ENCODE results near the gene SYNE2. TPM values are rescaled to one million over a fixed set of nuclear protein-coding genes. Genes with fewer than 3 reads are reported as not detected.

Gene SYNE2
- total and polyA plus RNA-seq, 2 donors from 2014 or later, result 65.9 to 461 TPM

- Histone ChIP-seq H3K4me1 (ENCODE audit: control insufficient read depth in 2 of 3, insufficient read depth in 2 of 3, low read depth in 1 of 3, low read length in 3 of 3) (no peaks in the 10 kb centered on the region), H3K4me3 (ENCODE audit: low read length in 3 of 3) (no peak overlapping the region), H3K9ac (ENCODE audit: low read length in 3 of 3) (no peak overlapping the region), H3K27me3 (ENCODE audit: control insufficient read depth, insufficient read depth, low read length) (no peaks in the 10 kb centered on the region), H3K27ac (ENCODE audit: low read depth in 2 of 2, low read length in 2 of 2) (no peak overlapping the region), H3K36me3 (ENCODE audit: control insufficient read depth in 2 of 3, insufficient read depth in 3 of 3, low read length in 3 of 3) (peaks cover 2 to 39% (median 14%) of the 10 kb centered on the region in 3 donors), H3K9me3 (ENCODE audit: control insufficient read depth in 2 of 3, insufficient read depth in 1 of 3, low read length in 3 of 3) (no peaks in the 10 kb centered on the region)
- DNase-seq, result no peak
- FAIRE-seq, result no peak
- no peak for TF ChIP-seq CTCF (IDR thresholded peaks at IDR 0.05; ENCODE audit: borderline replicate concordance, extremely low read depth, insufficient read depth)
- intact Hi-C loops (cut with DNase I), result no loop called here
Measured at GRCh38 chr14:64053694-64054669, 201.2 kb downstream of the SYNE2 start.

- FAIRE-seq, result no peak
- no peak overlapping the region for H3K9ac ChIP-seq (ENCODE audit: low read length in 3 of 3)
Measured at GRCh38 chr14:64059454-64060198, 206.8 kb downstream of the SYNE2 start.

GRCh38 chr14:64060199-64060545, 207.4 kb downstream of the SYNE2 start:
- Histone ChIP-seq H3K4me3 (ENCODE audit: low read length in 3 of 3) (no peak overlapping the region), H3K4me1 (ENCODE audit: control insufficient read depth in 2 of 3, insufficient read depth in 2 of 3, low read depth in 1 of 3, low read length in 3 of 3) (peaks cover 0 to 8% (median 2%) of the 10 kb centered on the region in 3 donors), H3K9me3 (ENCODE audit: control insufficient read depth in 2 of 3, insufficient read depth in 1 of 3, low read length in 3 of 3) (no peaks in the 10 kb centered on the region), H3K27ac (ENCODE audit: low read depth in 2 of 2, low read length in 2 of 2) (no peak overlapping the region), H3K36me3 (ENCODE audit: control insufficient read depth in 2 of 3, insufficient read depth in 3 of 3, low read length in 3 of 3) (peaks cover 0 to 26% (median 21%) of the 10 kb centered on the region in 3 donors), H3K9ac (ENCODE audit: low read length in 3 of 3) (no peak overlapping the region), H3K27me3 (ENCODE audit: control insufficient read depth, insufficient read depth, low read length) (no peaks in the 10 kb centered on the region)
- no peak for TF ChIP-seq CTCF (IDR thresholded peaks at IDR 0.05; ENCODE audit: borderline replicate concordance, extremely low read depth, insufficient read depth)
- intact Hi-C loops (cut with DNase I), result no loop called here
- DNase-seq, result no peak
- no peak for FAIRE-seq

More at GRCh38 chr14:64059454-64060198, 206.8 kb downstream of the SYNE2 start:
- intact Hi-C loops (cut with DNase I), result no loop called here
- Histone ChIP-seq H3K4me1 (ENCODE audit: control insufficient read depth in 2 of 3, insufficient read depth in 2 of 3, low read depth in 1 of 3, low read length in 3 of 3) (peaks cover 0 to 8% (median 2%) of the 10 kb centered on the region in 3 donors), H3K27ac (ENCODE audit: low read depth in 2 of 2, low read length in 2 of 2) (no peak overlapping the region), H3K27me3 (ENCODE audit: control insufficient read depth, insufficient read depth, low read length) (no peaks in the 10 kb centered on the region), H3K9me3 (ENCODE audit: control insufficient read depth in 2 of 3, insufficient read depth in 1 of 3, low read length in 3 of 3) (no peaks in the 10 kb centered on the region), H3K36me3 (ENCODE audit: control insufficient read depth in 2 of 3, insufficient read depth in 3 of 3, low read length in 3 of 3) (peaks cover 0 to 26% (median 21%) of the 10 kb centered on the region in 3 donors), H3K4me3 (ENCODE audit: low read length in 3 of 3) (no peak overlapping the region)
- no peak for DNase-seq
- no peak for TF ChIP-seq CTCF (IDR thresholded peaks at IDR 0.05; ENCODE audit: borderline replicate concordance, extremely low read depth, insufficient read depth)

Measured in kidney (tissue), 14 donors.